ENCODE measurements around the gene DENND2A.

The DENND2A gene

DNA sequence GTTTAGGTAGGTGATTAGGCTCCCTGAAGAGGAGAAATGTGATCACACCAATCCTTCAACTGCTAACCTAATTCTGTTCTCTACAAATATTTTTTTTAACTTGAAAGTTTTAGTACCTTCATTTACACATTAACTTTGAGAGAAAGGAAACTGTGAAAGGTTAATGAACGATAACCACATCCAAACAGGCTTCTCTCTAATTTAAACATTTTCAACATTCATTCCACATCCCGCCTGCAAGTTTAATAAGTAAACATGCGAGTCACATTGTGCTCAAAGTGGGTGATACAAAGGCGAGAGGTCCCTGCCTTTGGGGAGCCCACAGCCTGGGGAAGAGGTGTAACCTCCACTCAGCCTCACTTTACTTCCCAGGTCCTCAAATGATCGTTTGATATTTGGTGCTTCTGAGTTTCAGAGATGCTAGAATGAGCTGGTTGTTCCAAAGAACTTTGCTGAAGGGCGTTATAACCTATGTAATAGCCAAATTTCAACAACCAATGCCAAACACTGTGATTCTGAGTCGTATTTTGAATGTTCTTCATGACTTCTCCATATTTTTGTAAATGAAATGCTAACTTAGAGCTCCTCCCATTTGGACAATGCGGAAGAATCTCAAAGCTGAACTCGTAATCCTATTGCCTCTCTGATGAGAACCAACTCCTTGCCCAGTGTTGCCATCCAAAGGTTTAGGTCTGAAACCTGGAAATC, 47.5 kb downstream of the DENND2A start:
- Histone ChIP-seq H3K27me3 (peaks cover 7% of the 10 kb centered on the region), H3K4me3 (ENCODE audit: low read depth in 1 of 2, low read length in 1 of 2) (no peak overlapping the region), H3K36me3 (no peaks in the 10 kb centered on the region), H3K4me1 (ENCODE audit: control insufficient read depth in 1 of 2, insufficient read depth in 1 of 2, low read depth in 1 of 2, low read length in 1 of 2) (no peaks in the 10 kb centered on the region), H3K27ac (no peak overlapping the region), H3K9me3 (no peaks in the 10 kb centered on the region)
- TF ChIP-seq, protein P1, sequence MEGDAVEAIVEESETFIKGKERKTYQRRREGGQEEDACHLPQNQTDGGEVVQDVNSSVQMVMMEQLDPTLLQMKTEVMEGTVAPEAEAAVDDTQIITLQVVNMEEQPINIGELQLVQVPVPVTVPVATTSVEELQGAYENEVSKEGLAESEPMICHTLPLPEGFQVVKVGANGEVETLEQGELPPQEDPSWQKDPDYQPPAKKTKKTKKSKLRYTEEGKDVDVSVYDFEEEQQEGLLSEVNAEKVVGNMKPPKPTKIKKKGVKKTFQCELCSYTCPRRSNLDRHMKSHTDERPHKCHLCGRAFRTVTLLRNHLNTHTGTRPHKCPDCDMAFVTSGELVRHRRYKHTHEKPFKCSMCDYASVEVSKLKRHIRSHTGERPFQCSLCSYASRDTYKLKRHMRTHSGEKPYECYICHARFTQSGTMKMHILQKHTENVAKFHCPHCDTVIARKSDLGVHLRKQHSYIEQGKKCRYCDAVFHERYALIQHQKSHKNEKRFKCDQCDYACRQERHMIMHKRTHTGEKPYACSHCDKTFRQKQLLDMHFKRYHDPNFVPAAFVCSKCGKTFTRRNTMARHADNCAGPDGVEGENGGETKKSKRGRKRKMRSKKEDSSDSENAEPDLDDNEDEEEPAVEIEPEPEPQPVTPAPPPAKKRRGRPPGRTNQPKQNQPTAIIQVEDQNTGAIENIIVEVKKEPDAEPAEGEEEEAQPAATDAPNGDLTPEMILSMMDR (IDR thresholded peaks at IDR 0.05), result no peak

DNA sequence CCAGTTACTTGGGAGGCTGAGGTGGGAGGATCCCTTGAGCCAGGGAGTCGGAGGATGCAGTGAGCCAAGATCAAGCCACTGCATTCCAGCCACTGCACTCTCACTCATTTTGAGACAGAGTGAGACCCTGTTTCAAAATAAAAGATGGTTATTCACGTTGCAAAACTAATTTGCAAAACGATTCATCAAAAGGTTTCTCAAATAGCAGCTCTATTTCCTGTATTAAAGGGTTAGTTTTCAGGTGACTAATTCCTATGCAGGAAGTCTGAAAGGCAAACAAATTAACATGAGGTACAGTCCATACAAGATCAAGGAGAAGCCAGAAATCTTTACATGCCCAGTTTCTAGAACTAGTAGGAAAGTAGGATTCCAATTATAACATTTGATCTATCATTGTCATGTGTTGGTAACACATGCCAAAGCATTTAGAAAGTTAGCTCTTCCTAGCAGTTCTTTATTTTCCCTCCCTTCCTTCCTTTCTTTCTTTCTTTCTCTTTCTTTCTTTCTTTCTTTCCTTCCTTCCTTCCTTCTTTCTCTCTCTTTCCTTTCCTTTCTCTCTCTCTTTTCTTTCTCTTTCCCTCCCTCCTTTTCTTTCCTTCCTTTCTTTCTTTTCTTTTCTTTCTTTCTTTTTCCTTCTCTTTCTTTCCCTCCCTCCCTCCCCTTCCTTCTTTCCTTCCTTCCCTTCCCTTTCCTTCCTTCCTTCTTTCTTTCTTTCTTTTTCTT, 49.3 kb downstream of the DENND2A start:
- H3K27me3 ChIP-seq, result peaks cover 11% of the 10 kb centered on the region
- H3K27ac ChIP-seq, result no peak overlapping the region
- H3K36me3 ChIP-seq, result no peaks in the 10 kb centered on the region
- H3K4me3 ChIP-seq (ENCODE audit: low read depth in 1 of 2, low read length in 1 of 2), result no peak overlapping the region
- TF ChIP-seq, protein P1 (IDR thresholded peaks at IDR 0.05), result no peak
- H3K9me3 ChIP-seq, result no peaks in the 10 kb centered on the region
- H3K4me1 ChIP-seq (ENCODE audit: control insufficient read depth in 1 of 2, insufficient read depth in 1 of 2, low read depth in 1 of 2, low read length in 1 of 2), result no peaks in the 10 kb centered on the region

DNA sequence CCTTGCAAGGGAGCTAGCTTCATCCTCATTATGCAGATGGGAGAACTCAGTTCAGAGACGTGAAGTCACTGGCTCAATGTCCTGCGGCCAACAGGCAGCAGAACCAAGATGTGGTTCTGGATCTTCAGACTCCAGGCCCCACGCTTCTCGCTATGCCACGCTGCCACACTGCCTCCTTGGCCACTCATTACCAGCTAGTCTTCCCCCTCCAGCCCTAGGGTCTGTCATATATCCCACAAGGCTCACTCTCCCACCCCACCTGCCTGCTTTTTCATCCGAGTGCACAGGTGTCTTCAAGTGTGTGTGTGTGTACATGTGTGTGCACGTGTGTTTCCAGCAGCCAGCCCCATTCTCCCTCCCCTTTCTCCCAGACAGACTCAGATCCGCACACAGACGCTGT, 53.4 kb downstream of the DENND2A start:
- H3K9me3 ChIP-seq, result no peaks in the 10 kb centered on the region
- no peaks in the 10 kb centered on the region for H3K4me1 ChIP-seq (ENCODE audit: control insufficient read depth in 1 of 2, insufficient read depth in 1 of 2, low read depth in 1 of 2, low read length in 1 of 2)
- no peaks in the 10 kb centered on the region for H3K36me3 ChIP-seq
- H3K27ac ChIP-seq, result no peak overlapping the region
- no peak overlapping the region for H3K4me3 ChIP-seq (ENCODE audit: low read depth in 1 of 2, low read length in 1 of 2)
- TF ChIP-seq, protein P1 (IDR thresholded peaks at IDR 0.05), result no peak
- peaks cover 5% of the 10 kb centered on the region for H3K27me3 ChIP-seq

GRCh38 chr7:140586516-140586915, 54.1 kb downstream of the DENND2A start:
- H3K9me3 ChIP-seq, result no peaks in the 10 kb centered on the region
- TF ChIP-seq, protein P1 (IDR thresholded peaks at IDR 0.05), result no peak
- H3K4me3 ChIP-seq (ENCODE audit: low read depth in 1 of 2, low read length in 1 of 2), result no peak overlapping the region
- no peak overlapping the region for H3K27ac ChIP-seq
- peaks cover 4% of the 10 kb centered on the region for H3K27me3 ChIP-seq
- no peaks in the 10 kb centered on the region for H3K36me3 ChIP-seq
- H3K4me1 ChIP-seq (ENCODE audit: control insufficient read depth in 1 of 2, insufficient read depth in 1 of 2, low read depth in 1 of 2, low read length in 1 of 2), result no peaks in the 10 kb centered on the region

- Histone ChIP-seq H3K27me3 (peaks cover 4% of the 10 kb centered on the region), H3K4me3 (ENCODE audit: low read depth in 1 of 2, low read length in 1 of 2) (no peak overlapping the region), H3K27ac (no peak overlapping the region), H3K36me3 (no peaks in the 10 kb centered on the region), H3K9me3 (no peaks in the 10 kb centered on the region), H3K4me1 (ENCODE audit: control insufficient read depth in 1 of 2, insufficient read depth in 1 of 2, low read depth in 1 of 2, low read length in 1 of 2) (no peaks in the 10 kb centered on the region)
- TF ChIP-seq, protein P1 (IDR thresholded peaks at IDR 0.05), result no peak
These were observed 55.3 kb downstream of the DENND2A start for GRCh38 chr7:140585333-140585732.
